ENCODE results near the gene UVRAG. TPM values are rescaled to one million over a fixed set of nuclear protein-coding genes. Genes with fewer than 3 reads are reported as not detected.

Gene UVRAG
- total RNA-seq, 1 experiment from 2014 or later, result 31.3 TPM

- ChIA-PET POLR2A (interaction anchor here (0.8 kb wide), 1 partner anchor 57 kb away, joined by 3 read pairs; no protein-coding TSS in a partner anchor), CTCF (interaction anchor here (0.8 to 1.3 kb wide), 2 partner anchors 56 to 255 kb away, joined by 3 read pairs; no protein-coding TSS in a partner anchor)
- Mint-ChIP-seq H3K27ac (ENCODE audit: unreplicated experiment) (peak overlapping the region; percentile 90), H3K27me3 (ENCODE audit: insufficient read depth, unreplicated experiment) (no peaks in the 10 kb centered on the region), H3K9me3 (ENCODE audit: unreplicated experiment) (no peaks in the 10 kb centered on the region), H3K4me1 (ENCODE audit: low read depth, unreplicated experiment) (peaks cover 66% of the 10 kb centered on the region), H3K4me3 (ENCODE audit: unreplicated experiment) (peak overlapping the region; percentile 56), H3K36me3 (ENCODE audit: insufficient read depth, unreplicated experiment) (peaks cover 6% of the 10 kb centered on the region)
- Histone ChIP-seq H3K4me3 (ENCODE audit: low read depth, low read length) (no peak overlapping the region), H3K36me3 (ENCODE audit: control insufficient read depth, insufficient read depth, low read length) (no peaks in the 10 kb centered on the region), H3K9me3 (no peaks in the 10 kb centered on the region), H3K27me3 (replicated peaks; ENCODE audit: control insufficient read depth, insufficient read depth, low read length) (no peaks in the 10 kb centered on the region), H3K4me1 (peaks cover 81% of the 10 kb centered on the region)
- intact Hi-C loops (cut with micrococcal nuclease; ENCODE audit: unreplicated experiment), result loop anchor here (2.0 kb wide), 1 partner anchor 55 kb away; the partner anchor contains the start of gene WNT11
- no TSS peak for BruUV-seq (replicated peaks)
- peak in 1 of 2 experiments; percentile 42 for DNase-seq
- no peak for TF ChIP-seq CTCF (IDR thresholded peaks at IDR 0.05; ENCODE audit: insufficient read depth in 1 of 2, low read depth in 1 of 2, low read length in 1 of 2, severe bottlenecking in 1 of 2, unreplicated experiment in 1 of 2)
These were observed 336.6 kb downstream of the UVRAG start for GRCh38 chr11:76151556-76152085.

DNA sequence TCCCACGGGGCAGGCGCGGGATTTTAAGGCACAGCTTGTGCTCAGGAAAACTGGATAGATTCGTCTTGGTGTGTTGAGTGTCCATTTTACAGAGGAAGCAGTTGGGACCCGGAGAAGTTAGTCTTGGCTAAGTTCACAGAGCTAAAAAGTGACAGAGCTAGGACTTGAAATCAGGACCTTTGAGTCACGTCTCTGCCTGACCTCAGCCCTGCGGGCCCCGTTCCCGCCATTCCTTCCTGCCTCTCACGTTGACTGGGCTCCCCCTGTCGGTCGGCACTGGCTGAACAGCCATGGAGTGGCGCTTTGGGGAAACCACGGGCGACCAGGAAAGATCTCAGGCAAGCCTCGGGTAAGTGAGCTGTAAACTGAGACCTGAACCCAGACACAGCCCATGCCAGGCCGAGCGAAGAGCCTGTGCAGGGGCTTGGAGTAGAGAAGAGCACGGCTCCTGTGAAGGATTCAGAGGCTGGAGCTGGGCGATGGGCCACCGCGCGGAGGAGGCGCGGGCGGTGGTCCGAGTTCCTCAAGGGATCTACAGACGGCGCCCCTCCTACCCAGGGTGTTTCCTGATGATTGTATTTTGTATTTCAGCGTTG is 337.2 kb downstream of the UVRAG start:
- Histone ChIP-seq H3K27me3 (replicated peaks; ENCODE audit: control insufficient read depth, insufficient read depth, low read length) (no peaks in the 10 kb centered on the region), H3K4me3 (ENCODE audit: low read depth, low read length) (no peak overlapping the region), H3K36me3 (ENCODE audit: control insufficient read depth, insufficient read depth, low read length) (no peaks in the 10 kb centered on the region), H3K9me3 (no peaks in the 10 kb centered on the region), H3K4me1 (peaks cover 79% of the 10 kb centered on the region)
- DNase-seq, result peak; percentile 67 to 77
- ChIA-PET POLR2A (interaction anchor here (0.8 kb wide), 1 partner anchor 56 kb away, joined by 3 read pairs; no protein-coding TSS in a partner anchor), CTCF (interaction anchor here (0.8 to 2.0 kb wide), 5 partner anchors 21 to 255 kb away, joined by 3 to 6 read pairs (median 3); no protein-coding TSS in a partner anchor)
- H3K9me3 Mint-ChIP-seq (ENCODE audit: unreplicated experiment), result no peaks in the 10 kb centered on the region
- peak overlapping the region; percentile 56 for H3K4me3 Mint-ChIP-seq (ENCODE audit: unreplicated experiment)
- no TSS peak for BruUV-seq (replicated peaks)
- intact Hi-C loops (cut with micrococcal nuclease; ENCODE audit: unreplicated experiment), result loop anchor here (2.0 kb wide), 1 partner anchor 55 kb away; the partner anchor contains the start of gene WNT11
- peak in 1 of 2 experiments; percentile 29 for TF ChIP-seq CTCF (IDR thresholded peaks at IDR 0.05; ENCODE audit: insufficient read depth in 1 of 2, low read depth in 1 of 2, low read length in 1 of 2, severe bottlenecking in 1 of 2, unreplicated experiment in 1 of 2)
- peaks cover 6% of the 10 kb centered on the region for H3K36me3 Mint-ChIP-seq (ENCODE audit: insufficient read depth, unreplicated experiment)
- no peaks in the 10 kb centered on the region for H3K27me3 Mint-ChIP-seq (ENCODE audit: insufficient read depth, unreplicated experiment)
- peak overlapping the region; percentile 90 for H3K27ac Mint-ChIP-seq (ENCODE audit: unreplicated experiment)
- peaks cover 63% of the 10 kb centered on the region for H3K4me1 Mint-ChIP-seq (ENCODE audit: low read depth, unreplicated experiment)

DNA sequence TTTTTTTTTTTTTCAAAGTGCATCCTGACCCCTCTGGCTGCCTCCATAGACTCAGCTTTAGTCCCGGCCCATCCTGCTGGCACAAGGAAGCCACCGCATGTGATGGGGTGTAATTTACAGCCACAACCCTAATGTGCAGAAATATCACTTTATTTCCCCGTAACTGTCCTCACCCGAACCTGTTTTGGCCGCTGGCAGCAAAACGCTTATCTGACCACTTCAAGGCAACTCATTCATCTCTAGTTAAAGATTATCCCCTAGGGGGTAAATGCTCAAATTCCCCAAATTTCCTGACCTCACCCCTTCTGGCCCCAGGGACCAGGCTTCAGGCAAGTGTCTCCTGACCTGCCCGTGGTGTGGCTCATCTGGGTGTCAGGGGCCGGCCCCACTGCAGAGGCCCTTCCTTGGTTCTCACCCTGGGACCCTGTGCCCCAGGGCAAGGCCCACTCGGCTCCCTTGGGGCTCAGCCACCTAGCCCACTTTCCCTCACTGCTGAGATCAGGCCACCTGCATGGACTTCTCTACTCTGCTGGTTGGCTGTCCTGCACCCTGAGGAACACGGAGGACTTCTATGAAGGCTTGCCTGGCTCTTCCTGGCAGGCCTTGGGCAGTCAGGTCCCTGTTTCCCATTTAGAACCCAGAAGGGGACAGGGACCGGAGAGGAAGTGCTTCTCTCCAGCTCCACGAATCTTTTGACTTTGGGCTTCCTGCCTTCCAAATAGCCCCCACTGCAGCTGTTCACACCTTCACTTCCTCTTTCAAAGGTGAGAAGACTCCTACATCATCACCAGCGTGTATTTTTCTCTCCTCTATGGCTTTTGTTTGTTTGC is 337.9 kb downstream of the UVRAG start:
- no peaks in the 10 kb centered on the region for H3K36me3 ChIP-seq (ENCODE audit: control insufficient read depth, insufficient read depth, low read length)

More for the DNA sequence above, 337.9 kb downstream of the UVRAG start:
- Mint-ChIP-seq H3K9me3 (ENCODE audit: unreplicated experiment) (no peaks in the 10 kb centered on the region), H3K27me3 (ENCODE audit: insufficient read depth, unreplicated experiment) (no peaks in the 10 kb centered on the region), H3K4me1 (ENCODE audit: low read depth, unreplicated experiment) (peaks cover 60% of the 10 kb centered on the region), H3K27ac (ENCODE audit: unreplicated experiment) (peak overlapping the region; percentile 90), H3K36me3 (ENCODE audit: insufficient read depth, unreplicated experiment) (peaks cover 6% of the 10 kb centered on the region), H3K4me3 (ENCODE audit: unreplicated experiment) (peak overlapping the region; percentile 56)
- no peaks in the 10 kb centered on the region for H3K27me3 ChIP-seq (replicated peaks; ENCODE audit: control insufficient read depth, insufficient read depth, low read length)
- peaks cover 72% of the 10 kb centered on the region for H3K4me1 ChIP-seq
- no TSS peak for BruUV-seq (replicated peaks)
- DNase-seq, result peak; percentile 80 to 89
- intact Hi-C loops (cut with micrococcal nuclease; ENCODE audit: unreplicated experiment), result loop anchor here (2.0 kb wide), 1 partner anchor 54 kb away; the partner anchor contains the start of gene WNT11
- no peaks in the 10 kb centered on the region for H3K9me3 ChIP-seq
- CTCF ChIA-PET, result interaction anchor here (0.6 to 2.0 kb wide), 5 partner anchors 22 to 384 kb away, joined by 3 to 6 read pairs (median 3); partner anchors contain the start of gene DGAT2
- no peak overlapping the region for H3K4me3 ChIP-seq (ENCODE audit: low read depth, low read length)
- POLR2A ChIA-PET, result no interaction called here
- TF ChIP-seq CTCF (IDR thresholded peaks at IDR 0.05; ENCODE audit: insufficient read depth in 1 of 2, low read depth in 1 of 2, low read length in 1 of 2, severe bottlenecking in 1 of 2, unreplicated experiment in 1 of 2), result no peak

Measured in Caco-2 (cell line).